Measurements from ENCODE around the gene SUN2. TPM values are rescaled to one million over a fixed set of nuclear protein-coding genes. Genes with fewer than 3 reads are reported as not detected.

SUN2 gene
- total RNA-seq, 1 donor from 2014 or later, result 51.6 TPM

- H3K27me3 ChIP-seq (ENCODE audit: control insufficient read depth, insufficient read depth, low read length), result no peaks in the 10 kb centered on the region
- TF ChIP-seq CTCF (IDR thresholded peaks at IDR 0.05; ENCODE audit: insufficient read depth, low read length, severe bottlenecking), result no peak
- peaks cover 8% of the 10 kb centered on the region for H3K36me3 ChIP-seq (ENCODE audit: control insufficient read depth, insufficient read depth, low read length)
- DNase-seq (ENCODE audit: low read depth) (no peak), FAIRE-seq (no peak)
- no peak overlapping the region for H3K4me3 ChIP-seq (ENCODE audit: low read depth, low read length)
Observed at GRCh38 chr22:38710351-38710750, 45.4 kb downstream of the SUN2 start.

GRCh38 chr22:38709306-38709705 lies 46.5 kb downstream of the SUN2 start:
- no peak overlapping the region for H3K4me3 ChIP-seq (ENCODE audit: low read depth, low read length)
- TF ChIP-seq CTCF (IDR thresholded peaks at IDR 0.05; ENCODE audit: insufficient read depth, low read length, severe bottlenecking), result no peak
- H3K36me3 ChIP-seq (ENCODE audit: control insufficient read depth, insufficient read depth, low read length), result peaks cover 8% of the 10 kb centered on the region
- no peak for DNase-seq (ENCODE audit: low read depth)
- no peak for FAIRE-seq
- H3K27me3 ChIP-seq (ENCODE audit: control insufficient read depth, insufficient read depth, low read length), result no peaks in the 10 kb centered on the region

GRCh38 chr22:38707984-38708383 lies 47.8 kb downstream of the SUN2 start:
- TF ChIP-seq CTCF (IDR thresholded peaks at IDR 0.05; ENCODE audit: insufficient read depth, low read length, severe bottlenecking), result no peak
- FAIRE-seq (no peak), DNase-seq (ENCODE audit: low read depth) (no peak)
- H3K36me3 ChIP-seq (ENCODE audit: control insufficient read depth, insufficient read depth, low read length), result peaks cover 8% of the 10 kb centered on the region
- H3K27me3 ChIP-seq (ENCODE audit: control insufficient read depth, insufficient read depth, low read length), result no peaks in the 10 kb centered on the region
- no peak overlapping the region for H3K4me3 ChIP-seq (ENCODE audit: low read depth, low read length)

GRCh38 chr22:38707346-38707745 lies 48.5 kb downstream of the SUN2 start:
- Histone ChIP-seq H3K4me3 (ENCODE audit: low read depth, low read length) (peak overlapping the region; percentile 92), H3K27me3 (ENCODE audit: control insufficient read depth, insufficient read depth, low read length) (no peaks in the 10 kb centered on the region), H3K36me3 (ENCODE audit: control insufficient read depth, insufficient read depth, low read length) (peaks cover 5% of the 10 kb centered on the region)
- no peak for TF ChIP-seq CTCF (IDR thresholded peaks at IDR 0.05; ENCODE audit: insufficient read depth, low read length, severe bottlenecking)
- DNase-seq (ENCODE audit: low read depth), result peak; percentile 89
- FAIRE-seq, result no peak

GRCh38 chr22:38706901-38707195 lies 49.0 kb downstream of the SUN2 start:
- peak overlapping the region; percentile 92 for H3K4me3 ChIP-seq (ENCODE audit: low read depth, low read length)
- peak; percentile 47 for DNase-seq (ENCODE audit: low read depth)
- H3K36me3 ChIP-seq (ENCODE audit: control insufficient read depth, insufficient read depth, low read length), result peaks cover 5% of the 10 kb centered on the region
- no peaks in the 10 kb centered on the region for H3K27me3 ChIP-seq (ENCODE audit: control insufficient read depth, insufficient read depth, low read length)
- no peak for FAIRE-seq
- TF ChIP-seq CTCF (IDR thresholded peaks at IDR 0.05; ENCODE audit: insufficient read depth, low read length, severe bottlenecking), result no peak

- TF ChIP-seq CTCF (IDR thresholded peaks at IDR 0.05; ENCODE audit: insufficient read depth, low read length, severe bottlenecking), result no peak
- DNase-seq (ENCODE audit: low read depth) (no peak), FAIRE-seq (no peak)
- Histone ChIP-seq H3K27me3 (ENCODE audit: control insufficient read depth, insufficient read depth, low read length) (no peaks in the 10 kb centered on the region), H3K36me3 (ENCODE audit: control insufficient read depth, insufficient read depth, low read length) (peaks cover 5% of the 10 kb centered on the region), H3K4me3 (ENCODE audit: low read depth, low read length) (peak overlapping the region; percentile 92)
Observed at GRCh38 chr22:38706101-38706900, 49.5 kb downstream of the SUN2 start.

Measured in bronchial epithelial cell (primary cell).